NCI-H526 (cell line): Measurements from ENCODE around the gene ABTB2.

Source experiments
- DNase-seq, 2 experiments: peaks; one replicate each; lab custom pipeline; 2025; lab: John Stamatoyannopoulos, UW

ABTB2 gene

GRCh38 chr11:34341931-34342533 is 15.8 kb downstream of the ABTB2 start:
- no peak for DNase-seq

- DNase-seq, result no peak
Observed at GRCh38 chr11:34341096-34341495, 16.7 kb downstream of the ABTB2 start.

- no peak for DNase-seq
Observed at GRCh38 chr11:34340653-34341052, 17.2 kb downstream of the ABTB2 start.

GRCh38 chr11:34339149-34340064 is 18.4 kb downstream of the ABTB2 start:
- no peak for DNase-seq

- no peak for DNase-seq
Observed at GRCh38 chr11:34337016-34337415, 20.8 kb downstream of the ABTB2 start.

GRCh38 chr11:34335801-34336200 is 22.0 kb downstream of the ABTB2 start:
- no peak for DNase-seq

GRCh38 chr11:34335331-34335730 is 22.5 kb downstream of the ABTB2 start:
- no peak for DNase-seq

- no peak for DNase-seq
Observed at GRCh38 chr11:34333787-34334186, 24.0 kb downstream of the ABTB2 start.

GRCh38 chr11:34332524-34332923 is 25.3 kb downstream of the ABTB2 start:
- DNase-seq, result no peak

GRCh38 chr11:34331736-34332135 is 26.1 kb downstream of the ABTB2 start:
- DNase-seq, result no peak

- no peak for DNase-seq
Observed at GRCh38 chr11:34331329-34331728, 26.5 kb downstream of the ABTB2 start.

GRCh38 chr11:34330653-34331052 is 27.2 kb downstream of the ABTB2 start:
- DNase-seq, result no peak

GRCh38 chr11:34329876-34330275 is 27.9 kb downstream of the ABTB2 start:
- no peak for DNase-seq

GRCh38 chr11:34328632-34328910 is 29.2 kb downstream of the ABTB2 start:
- DNase-seq, result no peak

- DNase-seq, result peak in 1 of 2 experiments; percentile 29
Observed at GRCh38 chr11:34327804-34328631, 29.8 kb downstream of the ABTB2 start.

- DNase-seq, result no peak
Observed at GRCh38 chr11:34324466-34324865, 33.3 kb downstream of the ABTB2 start.

- peak in 1 of 2 experiments; percentile 36 for DNase-seq
Observed at GRCh38 chr11:34323601-34324000, 34.2 kb downstream of the ABTB2 start.

GRCh38 chr11:34318111-34319037 is 39.4 kb downstream of the ABTB2 start:
- no peak for DNase-seq

GRCh38 chr11:34317666-34318065 is 40.1 kb downstream of the ABTB2 start:
- no peak for DNase-seq

GRCh38 chr11:34317036-34317360 is 40.8 kb downstream of the ABTB2 start:
- no peak for DNase-seq

GRCh38 chr11:34316347-34317035 is 41.3 kb downstream of the ABTB2 start:
- DNase-seq, result no peak
